KG1 (cell line): ENCODE results near the gene CUL9.
"Not testable (repeated sequence)": the region's sequence is repeated elsewhere in the genome, so short reads cannot be mapped to it uniquely, and the experiment has no call there.

ENCODE experiments used
- DNase-seq: peaks from one replicate; lab custom pipeline; 2025; lab: John Stamatoyannopoulos, UW

Gene CUL9

GRCh38 chr6:43181942-43182860 lies at the start of gene CUL9:
TSS of gene CUL9 (plus strand) at chr6:43182196. CDS start at chr6:43184311, 2,115 bp downstream.
- DNase-seq: peak; percentile 58

DNA sequence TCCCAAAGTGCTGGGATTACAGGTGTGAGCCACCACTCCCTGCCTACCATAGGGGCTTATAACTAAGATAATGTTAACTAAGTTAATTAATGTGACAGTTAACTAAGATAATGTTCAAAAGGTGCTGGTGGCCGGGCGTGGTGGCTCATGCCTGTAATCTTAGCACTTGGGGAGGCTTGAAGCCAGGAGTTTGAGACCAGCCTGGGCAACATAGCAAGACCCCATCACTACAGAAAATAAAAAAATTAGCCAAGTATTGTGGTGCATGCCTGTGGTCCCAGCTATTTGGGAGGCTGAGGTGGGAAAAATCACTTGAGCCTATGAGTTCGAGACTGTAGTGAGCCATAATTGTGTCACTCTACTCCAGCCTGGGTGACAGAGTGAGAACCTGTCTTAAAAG lies 43.7 kb upstream of the CUL9 start:
- DNase-seq: no peak

DNA sequence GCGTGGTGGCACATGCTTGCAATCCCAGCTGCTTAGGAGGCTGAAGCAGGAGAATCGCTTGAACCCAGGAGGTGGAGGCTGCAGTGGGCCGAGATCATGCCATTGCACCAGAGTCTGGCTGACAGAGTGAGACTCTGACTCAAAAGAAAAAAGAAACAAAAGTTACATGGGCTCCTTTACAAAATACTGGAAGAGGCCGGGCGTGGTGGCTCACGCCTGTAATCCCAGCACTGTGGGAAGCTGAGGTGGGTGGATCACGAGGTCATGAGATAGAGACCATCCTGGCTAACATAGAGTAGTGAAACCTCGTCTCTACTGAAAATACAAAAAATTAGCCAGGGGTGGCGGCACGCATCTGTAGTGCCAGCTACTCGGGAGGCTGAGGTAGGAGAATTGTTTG lies 42.0 kb upstream of the CUL9 start:
- not testable (repeated sequence) for DNase-seq

DNA sequence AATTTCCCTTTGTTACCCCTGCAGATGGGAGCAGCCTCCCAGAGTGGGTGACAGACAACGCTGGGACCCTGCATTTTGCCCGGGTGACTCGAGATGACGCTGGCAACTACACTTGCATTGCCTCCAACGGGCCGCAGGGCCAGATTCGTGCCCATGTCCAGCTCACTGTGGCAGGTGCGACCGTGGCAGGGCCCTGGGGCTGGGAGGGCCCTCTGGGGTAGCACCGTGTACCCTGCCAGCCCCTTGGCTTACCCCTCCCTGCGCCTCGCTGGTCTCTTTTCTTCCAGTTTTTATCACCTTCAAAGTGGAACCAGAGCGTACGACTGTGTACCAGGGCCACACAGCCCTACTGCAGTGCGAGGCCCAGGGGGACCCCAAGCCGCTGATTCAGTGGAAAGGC lies 40.4 kb upstream of the CUL9 start:
- no peak for DNase-seq

DNA sequence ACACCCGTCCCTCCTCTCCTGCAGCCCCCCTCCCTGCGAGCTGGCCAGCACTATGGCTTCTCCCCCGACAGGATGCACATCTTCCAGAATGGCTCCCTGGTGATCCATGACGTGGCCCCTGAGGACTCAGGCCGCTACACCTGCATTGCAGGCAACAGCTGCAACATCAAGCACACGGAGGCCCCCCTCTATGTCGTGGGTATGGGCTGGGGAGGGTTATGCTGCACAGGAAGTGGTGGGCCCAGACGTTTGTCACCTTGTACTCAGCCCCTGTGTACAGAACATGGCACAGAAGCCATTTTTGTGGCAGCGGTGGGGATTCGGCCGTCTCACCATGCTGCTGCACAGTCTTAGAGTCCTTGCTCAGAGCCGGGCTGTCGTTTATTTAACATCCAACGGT lies 39.9 kb upstream of the CUL9 start:
- DNase-seq: no peak

- DNase-seq: peak; percentile 38
Observed at GRCh38 chr6:43143235-43144128, 38.5 kb upstream of the CUL9 start.

- no peak for DNase-seq
Observed at GRCh38 chr6:43144879-43145278, 37.1 kb upstream of the CUL9 start.

DNA sequence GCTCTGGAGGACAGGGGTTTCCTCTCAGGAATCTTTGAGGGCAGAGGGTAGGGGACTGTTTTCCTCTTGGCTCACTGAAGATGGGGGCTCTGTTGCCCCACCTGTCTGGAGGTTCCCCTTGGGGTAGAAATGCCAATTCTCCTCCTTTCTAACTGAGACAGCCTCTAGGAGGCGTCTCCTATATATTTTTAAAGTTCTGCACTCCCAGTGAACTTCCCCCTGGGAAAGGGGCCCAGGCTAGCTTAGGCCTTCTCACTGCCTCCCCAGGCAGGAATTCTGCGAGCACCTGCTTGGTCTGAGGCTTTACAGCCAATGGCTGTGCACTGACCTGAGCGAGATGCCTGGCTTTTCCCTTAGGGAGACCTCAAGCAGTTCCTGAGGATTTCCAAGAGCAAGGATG lies 35.7 kb upstream of the CUL9 start:
- DNase-seq: no peak

- DNase-seq: no peak
Observed at GRCh38 chr6:43146709-43147688, 35.0 kb upstream of the CUL9 start.

DNA sequence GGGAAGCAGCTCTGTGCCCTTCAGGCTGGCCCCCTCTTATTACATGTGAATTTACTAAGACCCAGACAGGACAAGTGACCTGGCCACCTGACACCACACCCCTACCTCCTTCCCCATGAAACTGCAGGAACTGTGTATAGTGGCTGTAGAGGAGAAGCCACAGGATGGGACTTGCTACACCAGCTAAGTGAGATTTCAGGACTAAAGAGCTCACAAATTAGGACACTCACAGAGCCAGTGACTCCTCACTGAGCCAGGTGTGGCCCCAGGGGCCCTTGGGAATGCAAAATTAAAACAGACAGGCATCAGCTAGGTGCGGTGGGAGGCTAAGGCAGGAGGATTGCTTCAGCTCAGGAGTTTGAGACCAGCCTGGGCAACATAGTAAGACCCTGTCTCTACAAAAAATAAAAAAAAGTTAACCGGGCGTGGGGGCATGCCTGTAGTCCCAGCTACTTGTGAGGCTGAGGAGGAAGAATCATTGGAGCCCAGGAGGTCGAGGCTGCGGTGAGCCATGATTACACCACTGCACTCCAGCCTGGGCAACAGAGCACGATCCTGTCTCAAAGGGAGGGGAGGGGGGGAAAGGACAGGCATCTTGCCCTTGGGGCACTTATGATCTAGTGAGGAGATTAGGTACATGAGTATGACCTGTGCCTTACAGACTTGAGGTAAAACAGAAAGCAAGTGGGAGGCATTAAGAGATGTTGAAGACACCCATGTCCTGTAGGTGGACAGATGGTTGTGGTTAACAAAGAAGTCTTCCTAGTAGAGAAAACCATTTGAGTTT lies 34.1 kb upstream of the CUL9 start:
- no peak for DNase-seq

DNA sequence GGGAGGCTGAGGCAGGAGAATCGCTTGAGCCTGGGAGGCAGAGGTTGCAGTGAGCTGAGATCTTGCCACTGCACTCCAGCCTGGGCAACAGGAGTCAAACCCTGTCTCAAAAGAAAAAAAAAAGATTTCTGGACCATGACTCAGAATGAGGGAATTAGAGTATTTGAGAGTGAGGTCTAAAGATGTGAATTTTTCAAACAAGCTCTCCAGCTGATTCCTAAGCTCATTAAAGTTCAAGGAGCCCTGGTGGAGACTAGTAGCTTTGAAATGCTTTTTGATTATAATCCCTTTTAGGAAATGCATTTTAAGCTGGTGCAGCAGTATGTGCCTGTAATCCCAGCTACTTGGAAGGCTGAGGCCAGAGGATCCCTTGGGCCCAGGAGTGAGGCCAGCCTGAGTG lies 32.7 kb upstream of the CUL9 start:
- DNase-seq: no peak

- no peak for DNase-seq
Observed at GRCh38 chr6:43150051-43150751, 31.8 kb upstream of the CUL9 start.

- no peak for DNase-seq
Observed at GRCh38 chr6:43159599-43159998, 22.4 kb upstream of the CUL9 start.

- DNase-seq: no peak
Observed at GRCh38 chr6:43163899-43164298, 18.1 kb upstream of the CUL9 start.

- no peak for DNase-seq
Observed at GRCh38 chr6:43170417-43170930, 11.5 kb upstream of the CUL9 start.

DNA sequence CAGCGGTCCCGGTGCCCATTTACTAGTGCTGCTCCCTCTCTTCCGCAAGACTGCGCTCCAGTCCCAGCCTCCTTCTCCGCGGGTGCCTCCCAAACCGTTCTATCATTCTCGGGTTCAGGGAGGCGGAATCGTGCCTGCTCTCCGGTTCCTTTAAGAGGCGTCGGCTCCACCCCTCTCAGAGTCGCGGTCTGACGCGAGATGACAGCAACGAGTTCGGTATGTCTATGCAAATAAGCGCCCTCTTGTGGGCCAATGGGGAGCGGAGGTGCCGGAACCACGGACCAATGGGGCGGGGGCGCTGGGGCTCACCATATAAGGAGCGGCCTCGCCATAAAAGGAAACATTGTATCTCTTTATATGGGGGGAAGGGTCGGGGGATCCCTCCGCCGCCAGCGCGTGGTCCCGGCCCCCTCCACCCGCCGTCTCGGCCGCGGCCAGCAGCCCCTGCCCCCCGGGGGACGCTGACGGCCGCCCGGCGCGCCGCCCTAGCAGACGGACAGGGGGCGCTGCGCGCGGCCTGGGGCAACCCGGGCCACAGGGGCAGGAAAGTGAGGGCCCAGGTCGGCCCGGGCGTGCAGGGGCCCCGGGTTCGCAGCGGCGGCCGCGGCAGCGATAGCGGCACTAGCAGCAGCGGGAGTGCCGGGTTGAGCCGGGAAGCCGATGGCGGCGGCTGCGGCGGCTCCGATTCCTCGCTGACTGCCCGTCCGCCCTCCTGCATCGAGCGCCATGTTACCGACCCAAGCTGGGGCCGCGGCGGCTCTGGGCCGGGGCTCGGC lies 10.9 kb upstream of the CUL9 start, which contains the start of gene SRF:
TSS of gene SRF (plus strand) at position 339 of the 776 bp plus-strand sequence. CDS start at position 727, 388 bp downstream.
- peak; percentile 98 for DNase-seq

DNA sequence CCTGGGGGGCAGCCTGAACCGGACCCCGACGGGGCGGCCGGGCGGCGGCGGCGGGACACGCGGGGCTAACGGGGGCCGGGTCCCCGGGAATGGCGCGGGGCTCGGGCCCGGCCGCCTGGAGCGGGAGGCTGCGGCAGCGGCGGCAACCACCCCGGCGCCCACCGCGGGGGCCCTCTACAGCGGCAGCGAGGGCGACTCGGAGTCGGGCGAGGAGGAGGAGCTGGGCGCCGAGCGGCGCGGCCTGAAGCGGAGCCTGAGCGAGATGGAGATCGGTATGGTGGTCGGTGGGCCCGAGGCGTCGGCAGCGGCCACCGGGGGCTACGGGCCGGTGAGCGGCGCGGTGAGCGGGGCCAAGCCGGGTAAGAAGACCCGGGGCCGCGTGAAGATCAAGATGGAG lies 10.3 kb upstream of the CUL9 start:
- peak; percentile 56 for DNase-seq

GRCh38 chr6:43172104-43173007 lies 9.6 kb upstream of the CUL9 start:
- DNase-seq: no peak
